GM21367 (cell line): Measurements from ENCODE around the gene RAB3IL1.
"Not testable (repeated sequence)": the region's sequence is repeated elsewhere in the genome, so short reads cannot be mapped to it uniquely, and the experiment has no call there.

Experiments used
- ATAC-seq: cut with Tn5 transposase; IDR thresholded peaks from one replicate; pipeline ENCODE4 v1.9.1; 2021; ENCODE audit not compliant: unreplicated experiment

RAB3IL1 gene

DNA sequence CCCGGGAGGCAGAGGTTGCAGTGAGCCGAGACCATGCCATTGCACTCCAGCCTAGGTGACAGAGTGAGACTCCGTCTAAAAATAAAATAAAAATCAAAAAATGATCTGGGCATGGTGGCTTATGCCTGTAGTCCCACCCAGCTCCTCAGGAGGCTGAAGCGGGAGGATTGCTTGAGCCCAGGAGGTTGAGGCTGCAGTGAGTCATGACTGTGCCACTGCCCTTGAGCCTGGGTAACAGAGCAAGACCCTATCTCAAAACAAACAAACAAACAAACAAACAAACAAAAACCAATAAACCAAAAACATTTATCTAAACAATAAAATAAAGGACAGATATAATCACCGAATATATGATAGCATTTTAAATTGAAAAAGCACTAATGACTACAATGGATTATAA, 36.3 kb upstream of the RAB3IL1 start:
- ATAC-seq = not testable (repeated sequence)

DNA sequence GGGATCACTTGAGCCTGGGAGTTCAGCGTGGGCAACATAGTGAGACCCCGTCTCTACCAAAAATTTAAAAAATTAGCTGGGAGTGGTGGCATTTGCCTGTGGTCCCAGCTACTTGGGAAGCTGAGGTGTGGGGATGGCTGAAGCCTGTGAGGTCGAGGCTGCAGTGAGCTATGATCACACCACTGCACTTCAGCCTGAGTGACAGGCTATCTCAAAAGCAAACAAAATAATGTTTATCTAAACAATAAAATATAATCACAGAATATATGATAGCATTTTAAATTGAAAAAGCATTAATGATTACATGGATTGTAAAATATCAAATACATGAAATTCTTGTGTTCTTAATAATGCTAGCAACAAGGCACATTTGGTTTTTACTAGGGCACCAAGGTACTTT, 35.5 kb upstream of the RAB3IL1 start:
- ATAC-seq = no peak

DNA sequence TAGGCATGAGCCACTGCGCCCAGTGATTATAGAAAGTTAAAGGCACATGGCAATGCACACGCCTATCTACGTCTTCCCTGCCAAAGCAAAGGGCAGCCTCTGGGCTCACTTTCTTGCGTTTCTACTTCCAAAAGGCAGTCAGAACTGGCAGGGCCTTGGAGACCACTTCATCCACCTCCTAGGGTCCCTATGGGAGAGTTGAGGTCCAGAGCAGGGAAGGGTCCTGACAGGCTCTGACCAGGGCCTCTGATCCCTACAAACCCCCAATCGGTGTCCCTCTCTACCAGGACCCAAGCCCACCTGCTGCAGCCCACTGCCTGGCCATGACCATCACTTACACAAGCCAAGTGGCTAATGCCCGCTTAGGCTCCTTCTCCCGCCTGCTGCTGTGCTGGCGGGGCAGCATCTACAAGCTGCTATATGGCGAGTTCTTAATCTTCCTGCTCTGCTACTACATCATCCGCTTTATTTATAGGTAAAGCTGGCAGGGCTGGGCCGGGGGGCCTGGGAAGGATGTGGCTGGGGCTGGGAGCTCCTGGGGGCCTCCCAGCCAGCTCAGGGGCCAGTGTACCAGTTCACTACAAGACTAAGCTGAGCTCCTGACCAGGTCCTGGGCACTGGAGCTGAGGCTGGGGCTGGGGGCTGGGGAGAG, 34.2 kb upstream of the RAB3IL1 start:
- no peak for ATAC-seq

DNA sequence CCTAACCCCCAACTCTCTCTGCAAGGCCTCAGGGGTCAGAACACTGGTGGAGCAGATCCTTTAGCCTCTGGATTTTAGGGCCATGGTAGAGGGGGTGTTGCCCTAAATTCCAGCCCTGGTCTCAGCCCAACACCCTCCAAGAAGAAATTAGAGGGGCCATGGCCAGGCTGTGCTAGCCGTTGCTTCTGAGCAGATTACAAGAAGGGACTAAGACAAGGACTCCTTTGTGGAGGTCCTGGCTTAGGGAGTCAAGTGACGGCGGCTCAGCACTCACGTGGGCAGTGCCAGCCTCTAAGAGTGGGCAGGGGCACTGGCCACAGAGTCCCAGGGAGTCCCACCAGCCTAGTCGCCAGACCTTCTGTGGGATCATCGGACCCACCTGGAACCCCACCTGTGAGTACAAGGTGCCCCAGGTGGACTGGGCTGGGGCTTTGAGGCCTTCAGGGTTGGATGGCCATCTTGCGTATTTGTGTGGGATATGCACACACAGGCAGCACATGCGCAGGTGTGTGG, 32.7 kb upstream of the RAB3IL1 start, which contains the start of gene BEST1:
TSS of gene BEST1 (plus strand) at position 317 of the 513 bp plus-strand sequence. CDS start 1,456 bp downstream, outside the sequence.
- no peak for ATAC-seq

DNA sequence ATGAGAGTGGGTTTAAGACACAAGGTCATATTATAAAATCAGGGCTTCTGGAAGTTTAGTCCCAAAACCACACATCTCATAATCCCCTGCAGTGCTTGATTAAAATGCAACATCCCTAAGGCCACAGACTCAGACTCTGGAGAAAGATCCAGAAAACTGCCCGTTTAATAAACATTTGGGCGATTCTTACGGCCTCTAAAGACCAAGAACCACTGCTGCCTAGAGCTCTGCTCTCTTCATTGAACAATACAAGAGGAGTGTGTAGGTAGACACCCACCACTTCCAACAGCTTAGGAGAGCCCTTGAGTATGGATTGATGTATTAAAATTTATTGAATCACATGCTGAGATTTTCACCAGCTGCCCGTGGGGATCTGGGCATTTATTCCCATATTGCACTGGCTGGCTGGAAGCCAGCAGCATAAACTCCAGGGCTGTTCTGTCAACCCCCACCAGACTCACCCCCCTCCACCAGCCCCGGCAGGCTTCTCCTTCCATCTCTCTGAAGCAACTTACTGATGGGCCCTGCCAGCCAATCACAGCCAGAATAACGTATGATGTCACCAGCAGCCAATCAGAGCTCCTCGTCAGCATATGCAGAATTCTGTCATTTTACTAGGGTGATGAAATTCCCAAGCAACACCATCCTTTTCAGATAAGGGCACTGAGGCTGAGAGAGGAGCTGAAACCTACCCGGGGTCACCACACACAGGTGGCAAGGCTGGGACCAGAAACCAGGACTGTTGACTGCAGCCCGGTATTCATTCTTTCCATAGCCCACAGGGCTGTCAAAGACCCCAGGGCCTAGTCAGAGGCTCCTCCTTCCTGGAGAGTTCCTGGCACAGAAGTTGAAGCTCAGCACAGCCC, 32.0 kb upstream of the RAB3IL1 start:
- no peak for ATAC-seq

DNA sequence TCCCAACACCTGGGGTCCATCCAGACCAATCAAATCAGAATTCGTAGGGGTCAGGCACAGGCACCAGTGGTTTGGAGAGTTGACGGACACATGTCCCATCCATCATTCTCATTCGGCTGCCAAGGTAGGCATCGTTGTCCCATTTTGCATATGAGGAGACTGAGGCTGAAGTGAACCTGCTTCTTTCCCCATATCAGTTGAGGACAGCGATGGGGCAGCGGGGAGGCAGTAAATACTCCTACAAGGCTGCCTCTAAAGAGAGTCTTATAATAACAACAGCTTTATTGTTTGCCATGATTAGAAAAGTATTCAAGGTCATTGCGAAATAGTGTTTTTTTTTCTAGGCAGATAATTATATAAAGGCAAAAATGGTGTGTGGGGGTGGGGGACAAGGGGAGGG, 31.1 kb upstream of the RAB3IL1 start:
- no peak for ATAC-seq

DNA sequence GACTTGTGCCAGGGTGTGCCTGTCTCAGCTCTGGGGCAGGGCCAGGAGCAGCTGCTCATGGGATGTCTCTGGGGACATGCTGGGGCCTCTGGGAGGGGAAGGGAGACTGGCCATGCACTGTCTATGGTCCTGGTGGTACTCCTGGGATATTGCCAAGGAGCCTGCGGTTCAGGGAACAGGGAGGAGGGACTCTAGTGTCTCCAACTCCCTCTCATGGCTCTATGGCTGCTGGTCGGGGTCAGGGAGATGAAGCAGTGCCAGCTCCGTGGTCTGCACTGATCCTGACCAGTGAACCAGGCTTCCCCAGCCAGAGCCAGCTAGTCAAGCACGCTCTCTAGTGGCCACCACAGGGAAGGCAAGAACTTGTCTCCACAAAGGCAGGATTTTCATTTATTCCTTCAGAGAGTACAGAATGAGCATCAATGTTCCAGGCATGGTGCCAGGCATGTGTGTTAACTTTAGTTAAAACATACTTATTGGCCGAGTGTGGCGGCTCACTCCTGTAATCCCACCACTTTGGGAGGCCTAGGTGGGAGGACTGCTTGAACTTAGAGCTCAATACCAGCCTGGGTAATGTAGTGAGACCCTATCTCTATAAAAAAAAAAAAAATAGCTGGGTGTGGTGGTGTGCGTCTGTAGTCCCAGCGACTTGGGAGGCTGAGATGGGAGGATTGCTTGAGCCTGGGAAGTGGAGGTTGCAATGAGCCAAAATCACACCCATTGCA, 30.3 kb upstream of the RAB3IL1 start:
- ATAC-seq = no peak

DNA sequence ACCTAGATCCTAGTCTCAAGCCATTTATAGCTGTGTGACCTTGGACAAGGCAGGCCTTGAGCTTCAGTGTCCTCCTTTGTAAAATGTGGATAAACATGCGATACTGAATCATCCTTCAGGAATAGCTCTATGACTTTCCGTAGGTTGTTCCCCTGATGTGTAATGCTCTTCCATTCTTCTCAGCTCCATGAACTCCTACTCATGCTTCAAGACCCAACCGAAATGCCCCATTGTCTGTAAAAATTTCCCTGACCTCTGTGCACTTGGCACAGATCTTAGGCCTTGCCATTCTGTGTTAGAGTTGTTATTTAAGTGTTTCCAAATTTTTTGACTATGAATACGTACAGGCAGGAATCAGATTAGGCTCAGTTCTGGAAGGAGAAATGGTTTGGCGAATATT, 29.5 kb upstream of the RAB3IL1 start:
- no peak for ATAC-seq

DNA sequence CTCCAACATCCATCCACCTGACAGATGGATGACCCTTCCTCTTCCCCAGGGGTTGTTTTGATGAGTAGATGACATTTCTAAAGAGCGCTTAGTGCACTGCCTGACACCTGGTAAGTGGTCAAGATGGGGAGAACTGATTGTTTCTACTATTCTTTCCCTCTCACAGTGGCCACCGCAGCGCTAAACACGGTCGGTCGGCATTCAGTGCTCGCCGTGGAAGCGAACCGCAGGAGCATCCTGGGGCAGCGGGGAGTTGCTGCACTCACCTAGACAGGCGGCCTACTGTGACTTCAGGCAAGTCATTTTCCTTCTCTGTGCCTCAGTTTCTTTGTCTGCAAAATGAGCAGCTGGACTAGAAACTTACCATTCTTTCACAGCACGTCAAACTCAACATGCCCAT, 27.8 kb upstream of the RAB3IL1 start:
- no peak for ATAC-seq

DNA sequence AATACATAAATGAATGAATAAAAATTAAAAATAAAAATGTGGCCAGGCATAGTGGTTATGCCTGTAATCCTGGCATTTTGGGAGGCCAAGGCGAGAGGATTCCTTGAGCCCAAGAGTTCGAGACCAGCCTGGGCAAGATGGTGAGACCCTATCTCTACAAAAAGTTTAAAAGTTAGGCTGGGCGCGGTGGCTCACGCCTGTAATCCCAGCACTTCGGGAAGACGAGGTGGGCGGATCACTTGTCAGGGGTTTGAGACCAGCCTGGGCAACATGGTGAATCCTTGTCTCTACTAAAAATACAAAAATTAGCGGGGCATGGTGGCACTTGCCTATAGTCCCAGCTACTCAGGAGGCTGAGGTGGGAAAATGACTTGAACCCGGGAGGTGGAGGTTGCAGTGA, 23.1 kb upstream of the RAB3IL1 start:
- ATAC-seq = no peak

DNA sequence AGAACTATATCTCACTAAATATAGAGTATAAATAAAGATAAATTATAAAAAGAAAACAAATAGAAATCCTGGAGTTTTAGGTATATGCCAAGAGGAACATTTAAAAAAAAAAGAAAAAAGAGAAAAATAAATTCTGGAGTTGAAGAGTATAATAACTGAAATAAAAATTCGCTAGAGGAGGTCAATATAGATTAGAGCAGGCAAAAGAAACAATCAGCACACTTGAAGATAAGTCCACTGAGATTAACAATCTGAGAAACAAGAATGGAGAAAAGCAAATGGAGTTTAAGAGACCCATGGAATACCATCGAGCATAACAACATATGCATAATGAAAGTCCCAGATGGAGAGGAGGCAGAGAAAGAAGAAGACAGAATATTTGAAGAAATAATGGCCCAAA, 18.5 kb upstream of the RAB3IL1 start:
- no peak for ATAC-seq

DNA sequence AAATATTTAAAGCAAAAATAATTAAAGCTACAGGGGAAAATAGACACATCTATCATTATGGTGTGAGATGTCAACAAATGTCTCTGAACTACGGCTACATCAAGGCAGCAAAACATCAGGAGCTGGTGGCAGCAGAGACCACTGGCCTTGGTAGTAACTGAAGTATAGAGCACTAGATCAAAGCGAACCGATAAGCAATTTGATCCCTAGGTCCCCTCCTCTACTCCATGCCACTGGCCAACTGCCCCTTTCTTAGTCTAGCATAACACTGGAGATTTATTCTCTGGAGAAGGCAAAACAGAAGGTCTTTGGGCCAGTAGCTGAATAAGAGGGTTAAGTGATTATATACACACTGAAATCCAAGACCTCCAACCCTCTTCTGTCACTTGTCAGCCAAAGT, 13.6 kb upstream of the RAB3IL1 start:
- no peak for ATAC-seq

DNA sequence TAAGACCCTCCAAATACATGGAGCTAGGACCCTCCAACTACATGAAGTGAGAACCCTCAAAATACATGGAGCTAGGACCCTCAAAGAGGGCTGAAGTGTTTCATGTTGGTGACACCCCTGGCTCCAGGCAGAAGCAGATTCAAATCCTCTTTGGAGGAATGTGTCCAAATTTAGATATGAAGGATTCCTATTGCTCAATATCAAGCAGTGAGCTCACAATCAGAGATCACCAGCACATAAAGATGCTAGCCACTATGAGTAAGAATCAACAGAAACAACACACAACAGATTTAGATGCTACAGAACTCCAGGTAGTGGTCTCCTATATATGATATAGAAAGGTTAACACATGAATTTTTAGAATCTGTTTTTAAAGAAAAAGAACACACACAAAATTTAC, 11.2 kb upstream of the RAB3IL1 start:
- no peak for ATAC-seq

DNA sequence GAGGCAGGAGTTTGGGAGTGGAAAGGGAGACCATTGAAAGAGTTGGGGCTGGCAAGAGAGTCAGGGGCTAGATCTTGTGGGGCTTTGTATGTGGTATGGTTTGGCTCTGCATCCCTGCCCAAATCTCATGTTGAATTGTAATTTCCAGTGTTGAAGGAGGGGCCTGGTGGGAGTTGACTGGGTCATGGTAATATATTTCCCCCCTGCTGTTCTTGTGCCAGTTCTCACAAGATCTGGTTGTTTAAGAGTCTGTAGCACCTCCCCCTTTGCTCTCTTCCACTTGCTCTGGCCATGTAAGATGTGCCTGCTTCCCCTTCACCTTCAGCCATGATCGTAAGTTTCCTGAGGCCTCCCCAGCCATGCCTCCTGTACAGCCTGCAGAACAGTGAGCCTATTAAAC, 10.1 kb upstream of the RAB3IL1 start:
- ATAC-seq = no peak

DNA sequence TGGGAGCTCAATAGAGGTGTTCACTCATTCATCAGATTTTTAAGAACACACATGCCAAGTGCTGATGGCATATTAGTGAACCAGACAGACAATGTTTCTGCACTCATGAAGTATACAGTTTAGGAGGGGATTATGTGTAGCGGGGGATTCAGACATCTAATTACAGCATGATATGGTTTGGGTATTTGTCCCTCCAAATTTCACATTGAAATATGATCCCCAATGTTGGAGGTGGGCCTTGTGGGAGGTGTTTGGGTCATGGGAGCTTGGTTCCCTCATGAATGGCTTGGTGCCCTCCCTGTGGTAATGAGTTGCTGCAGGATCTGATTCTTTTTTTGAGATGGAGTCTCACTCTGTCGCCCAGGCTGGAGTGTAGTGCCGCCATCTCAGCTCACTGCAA, 8.9 kb upstream of the RAB3IL1 start:
- no peak for ATAC-seq

DNA sequence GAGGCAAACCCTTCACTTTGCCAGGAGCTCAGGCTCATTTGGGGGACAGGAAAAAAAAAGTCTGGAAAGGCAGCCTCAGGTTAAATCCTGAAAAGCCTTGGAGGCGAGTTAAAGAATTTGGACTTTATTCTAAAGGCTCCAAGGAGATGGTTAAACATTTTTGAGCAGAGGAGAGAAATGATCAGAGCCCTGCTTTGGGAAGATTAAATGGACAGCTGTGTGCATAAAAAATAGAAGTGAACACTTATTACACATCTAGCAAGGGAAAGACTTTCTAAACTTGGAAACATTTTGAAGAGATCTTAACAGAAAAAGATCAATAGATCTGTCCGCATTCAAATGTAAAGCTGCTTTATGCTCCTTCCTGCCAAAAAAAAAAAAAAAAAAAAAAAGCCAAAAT, 8.4 kb upstream of the RAB3IL1 start:
- no peak for ATAC-seq

DNA sequence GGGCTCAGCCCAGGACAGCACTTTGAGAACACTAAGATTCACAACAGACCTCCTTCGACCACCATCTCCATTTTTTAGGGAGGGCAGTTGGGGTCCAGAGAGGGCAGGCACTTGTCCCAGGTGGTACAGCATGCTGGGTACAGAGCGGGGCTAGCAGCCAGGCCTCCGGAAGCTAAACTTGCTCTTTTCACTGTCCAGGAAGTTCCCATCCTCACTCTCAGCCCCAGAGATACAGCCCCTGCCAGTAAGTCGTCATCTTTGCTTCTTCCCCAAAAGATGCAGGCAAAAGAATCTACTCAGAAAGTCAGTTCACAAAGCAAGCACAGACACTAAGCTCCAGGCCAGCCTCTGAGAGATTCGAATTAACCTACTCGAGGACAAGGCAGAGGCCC, 6.7 kb upstream of the RAB3IL1 start:
- ATAC-seq = no peak

DNA sequence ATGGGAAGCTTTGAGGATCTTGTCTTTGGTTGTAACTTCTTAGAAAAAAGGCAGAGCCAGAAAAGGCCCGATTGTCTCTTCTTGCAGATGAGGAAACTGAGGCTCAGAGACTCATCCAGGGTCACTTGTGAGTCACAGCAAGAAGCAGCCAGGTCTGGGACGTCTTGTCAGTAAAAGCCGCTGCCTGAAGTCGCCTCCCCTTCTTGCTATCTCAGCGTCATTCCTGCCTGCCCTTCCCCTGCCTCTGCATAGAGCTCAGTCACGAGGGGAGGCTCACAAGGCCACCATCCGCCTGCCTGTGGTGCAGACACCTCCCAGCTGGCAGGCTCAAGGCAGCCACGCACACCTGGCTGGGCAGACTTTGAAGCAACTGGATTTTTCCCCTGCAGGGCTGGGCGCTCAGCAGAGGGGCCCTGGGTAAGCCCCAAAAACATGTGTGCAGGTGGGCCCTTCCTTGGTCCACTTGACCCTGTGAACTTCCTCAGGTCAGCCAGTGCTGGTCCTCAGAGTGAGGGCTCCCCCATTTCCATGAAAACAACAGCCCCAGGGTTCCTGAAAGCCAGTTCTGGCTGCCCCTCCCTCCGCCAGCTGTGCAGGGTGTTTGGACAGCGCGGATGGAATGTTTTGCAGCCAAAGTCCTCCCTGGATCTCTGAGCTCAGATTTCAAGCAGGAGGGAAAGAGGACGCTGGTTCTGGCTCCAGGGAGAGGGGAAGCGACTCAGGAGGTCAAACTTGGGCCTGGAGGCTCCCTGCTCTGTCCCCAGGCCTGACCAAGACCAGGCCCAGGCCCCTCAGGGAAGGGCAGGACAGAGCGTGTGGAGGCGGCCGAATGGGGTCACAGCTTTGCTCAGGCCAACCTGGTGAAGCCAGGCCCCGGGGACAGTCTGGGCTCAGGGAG, 6.0 kb upstream of the RAB3IL1 start:
- no peak for ATAC-seq

DNA sequence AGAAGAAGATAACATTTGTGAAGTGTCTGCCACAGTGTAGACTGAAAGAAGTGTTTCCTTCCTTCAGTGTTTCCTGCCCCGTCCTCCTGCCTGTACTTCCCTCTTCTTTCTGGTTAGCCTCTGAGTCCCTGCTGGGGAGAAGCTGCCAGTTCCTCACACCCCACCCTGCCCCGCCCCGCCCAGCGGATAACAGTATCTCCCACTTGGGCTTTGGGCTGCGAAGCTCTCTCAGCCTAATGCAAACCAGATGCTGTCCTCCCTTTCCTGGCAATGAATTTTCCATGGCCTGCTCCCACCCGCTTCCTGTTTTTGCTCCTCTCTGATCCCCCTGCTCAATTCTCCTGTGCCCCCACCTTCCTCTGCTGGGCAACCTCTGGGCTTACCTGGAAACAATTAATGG, 5.2 kb upstream of the RAB3IL1 start:
- no peak for ATAC-seq

DNA sequence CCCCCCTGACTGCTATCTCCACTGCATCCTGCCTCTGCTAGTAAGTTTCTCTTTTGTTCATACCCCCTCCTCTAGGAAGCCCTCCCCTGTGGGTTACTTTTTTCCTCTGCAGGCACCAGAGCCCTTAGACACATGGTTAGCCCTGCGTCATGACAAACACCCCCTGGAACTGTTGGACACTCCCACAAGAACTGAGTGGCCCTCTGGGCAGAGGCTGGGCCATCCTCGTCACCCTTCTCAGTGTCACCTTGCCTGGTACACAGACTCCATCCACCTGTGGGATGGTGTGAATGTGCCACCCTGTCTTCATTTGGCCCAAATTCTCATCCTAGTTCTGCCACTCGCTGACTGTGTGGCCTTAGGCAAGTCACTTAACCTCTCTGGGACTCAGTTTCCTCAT, 4.1 kb upstream of the RAB3IL1 start:
- ATAC-seq = no peak
